H9 (cell line): ENCODE measurements around the gene MOV10. TPM values are rescaled to one million over a fixed set of nuclear protein-coding genes. Genes with fewer than 3 reads are reported as not detected.

Experiments used
- DNase-seq: peaks from one replicate; pipeline ENCODE4 v3.0.0-alpha.2; 2017
- H2AFZ ChIP-seq: one replicate; pipeline ENCODE4 v1.6.1; 2013; ENCODE audit warnings: mild to moderate bottlenecking, low read length, control low read depth, moderate library complexity
- H2AK5ac ChIP-seq: 2 replicates; pipeline ENCODE4 v1.6.1; 2013; ENCODE audit warnings: low read length, control low read depth, mixed read lengths; ENCODE audit not compliant: insufficient read length
- H2BK120ac ChIP-seq: one replicate; pipeline ENCODE4 v1.6.1; 2013; ENCODE audit warnings: low read depth, mild to moderate bottlenecking, low read length, control low read depth, inconsistent platforms; ENCODE audit not compliant: poor library complexity, severe bottlenecking
- H2BK12ac ChIP-seq: 2 replicates; pipeline ENCODE4 v1.6.1; 2013; ENCODE audit warnings: low read length, control low read depth, mixed read lengths, low read depth; ENCODE audit not compliant: insufficient read length
- H2BK15ac ChIP-seq: 2 replicates; pipeline ENCODE4 v1.6.1; 2013; ENCODE audit warnings: low read depth, low read length, control low read depth
- H2BK20ac ChIP-seq: one replicate; pipeline ENCODE4 v1.6.1; 2013; ENCODE audit warnings: low read depth, mild to moderate bottlenecking, low read length, control low read depth, inconsistent platforms; ENCODE audit not compliant: poor library complexity, severe bottlenecking
- H2BK5ac ChIP-seq: 2 replicates; pipeline ENCODE4 v1.6.1; 2013; ENCODE audit warnings: low read length, control low read depth, mixed read lengths; ENCODE audit not compliant: insufficient read length
- H3K14ac ChIP-seq: 2 replicates; pipeline ENCODE4 v1.6.1; 2013; ENCODE audit warnings: low read length, control low read depth; ENCODE audit not compliant: insufficient read depth
- H3K18ac ChIP-seq: 2 replicates; pipeline ENCODE4 v1.6.1; 2013; ENCODE audit warnings: low read depth, mild to moderate bottlenecking, mixed read lengths, low read length, control low read depth; ENCODE audit not compliant: insufficient read length
- H3K23ac ChIP-seq: 2 replicates; pipeline ENCODE4 v1.6.1; 2013; ENCODE audit warnings: low read length, control low read depth, mixed read lengths, low read depth; ENCODE audit not compliant: insufficient read length
- H3K23me2 ChIP-seq: 2 replicates; pipeline ENCODE4 v1.6.1; 2013; ENCODE audit warnings: low read depth, mild to moderate bottlenecking, mixed read lengths, low read length, control low read depth; ENCODE audit not compliant: insufficient read length, poor library complexity, severe bottlenecking
- H3K27ac ChIP-seq: 2 replicates; pipeline ENCODE4 v1.5.1; 2013; ENCODE audit warnings: low read length, control low read depth, mixed read lengths, low read depth; ENCODE audit not compliant: insufficient read length
- H3K27me3 ChIP-seq: 2 replicates; pipeline ENCODE4 v1.6.1; 2013; ENCODE audit warnings: low read length, control low read depth, inconsistent platforms; ENCODE audit not compliant: insufficient read depth
- H3K4ac ChIP-seq: 2 replicates; pipeline ENCODE4 v1.6.1; 2013; ENCODE audit warnings: low read depth, mild to moderate bottlenecking, control low read depth, inconsistent platforms, low read length, moderate library complexity
- H3K4me1 ChIP-seq: 2 replicates; pipeline ENCODE4 v1.6.1; 2013; ENCODE audit warnings: low read length, control low read depth, inconsistent platforms; ENCODE audit not compliant: insufficient read depth
- H3K4me2 ChIP-seq: 2 replicates; pipeline ENCODE4 v1.6.1; 2013; ENCODE audit warnings: low read length, control low read depth, mixed read lengths; ENCODE audit not compliant: insufficient read length, insufficient read depth
- H3K56ac ChIP-seq: 2 replicates; pipeline ENCODE4 v1.6.1; 2013; ENCODE audit warnings: low read depth, mild to moderate bottlenecking, mixed read lengths, low read length, control low read depth; ENCODE audit not compliant: insufficient read length
- H3K79me1 ChIP-seq: 2 replicates; pipeline ENCODE4 v1.6.1; 2013; ENCODE audit warnings: low read depth, mild to moderate bottlenecking, moderate library complexity, low read length, control low read depth, inconsistent platforms; ENCODE audit not compliant: insufficient read depth, poor library complexity, severe bottlenecking
- H3K79me2 ChIP-seq: 2 replicates; pipeline ENCODE4 v1.6.1; 2013; ENCODE audit warnings: low read length, control low read depth, inconsistent platforms; ENCODE audit not compliant: insufficient read depth
- H3K9ac ChIP-seq: 2 replicates; pipeline ENCODE4 v1.6.1; 2013; ENCODE audit warnings: low read length, control low read depth, mixed read lengths; ENCODE audit not compliant: insufficient read length; ENCODE audit errors: extremely low read depth
- H3K9me3 ChIP-seq: one replicate; pipeline ENCODE4 v1.6.1; 2013; ENCODE audit warnings: low read depth, low read length, inconsistent platforms; ENCODE audit not compliant: control insufficient read depth
- H3T11ph ChIP-seq: one replicate; pipeline ENCODE4 v1.6.1; 2013; ENCODE audit warnings: mild to moderate bottlenecking, low read length, control low read depth, inconsistent platforms
- H4K20me1 ChIP-seq: one replicate; pipeline ENCODE4 v1.6.1; 2013; ENCODE audit not compliant: control insufficient read depth, insufficient read length, insufficient read depth
- H4K5ac ChIP-seq: 2 replicates; pipeline ENCODE4 v1.6.1; 2013; ENCODE audit warnings: low read depth, mild to moderate bottlenecking, mixed read lengths, low read length, control low read depth; ENCODE audit not compliant: insufficient read length
- H4K8ac ChIP-seq: replicated peaks from 2 replicates; pipeline ENCODE4 v1.6.1; 2013; ENCODE audit warnings: low read length, control low read depth, mixed read lengths, low read depth; ENCODE audit not compliant: insufficient read length
- H4K91ac ChIP-seq: 2 replicates; pipeline ENCODE4 v1.6.1; 2013; ENCODE audit warnings: low read depth, mild to moderate bottlenecking, moderate library complexity, mixed read lengths, low read length, control low read depth; ENCODE audit not compliant: insufficient read length
- H3K27ac Mint-ChIP-seq, 3 experiments: 2 replicates in 2 of 3; 3 replicates in 1 of 3; pipeline ENCODE4 v1.8.0; 2020 to 2021; ENCODE audit warnings: mixed read lengths in 3 of 3, mild to moderate bottlenecking in 1 of 3, moderate library complexity in 1 of 3
- H3K27me3 Mint-ChIP-seq: 2 replicates; pipeline ENCODE4 v1.8.0; 2021; ENCODE audit warnings: low read depth, mild to moderate bottlenecking, moderate library complexity, mixed read lengths
- H3K36me3 Mint-ChIP-seq, 3 experiments: 2 replicates in 2 of 3; 3 replicates in 1 of 3; pipeline ENCODE4 v1.8.0; 2020 to 2021; ENCODE audit warnings: low read depth in 3 of 3, mixed read lengths in 3 of 3; ENCODE audit not compliant: insufficient read depth in 1 of 3
- H3K4me1 Mint-ChIP-seq, 2 experiments: 2 replicates each; pipeline ENCODE4 v1.8.0; 2020; ENCODE audit warnings: mixed read lengths in 2 of 2
- H3K4me3 Mint-ChIP-seq, 2 experiments: 2 replicates in 1 of 2; 3 replicates in 1 of 2; pipeline ENCODE4 v1.8.0; 2020 to 2021; ENCODE audit warnings: mild to moderate bottlenecking in 2 of 2, mixed read lengths in 2 of 2, moderate library complexity in 1 of 2
- H3K9me3 Mint-ChIP-seq, 2 experiments: 2 replicates in 1 of 2; 3 replicates in 1 of 2; pipeline ENCODE4 v1.8.0; 2020; ENCODE audit warnings: mild to moderate bottlenecking in 2 of 2, mixed read lengths in 2 of 2, moderate library complexity in 1 of 2
- WGBS: extraction: QIAGEN DNeasy Blood & Tissue Kit; methylation state at CpG from one replicate; pipeline ENCODE4 v1.1.7; 2013; ENCODE audit warnings: missing lambda C conversion rate, low lambda C conversion rate, mixed read lengths; ENCODE audit not compliant: insufficient read length; ENCODE audit errors: extremely low coverage; 5-methylcytosine and 5-hydroxymethylcytosine counted together
- total RNA-seq: library from RNA; stranded (reverse); gene quantifications from 2 replicates; pipeline ENCODE4 v1.2.1, GENCODE V29; 2021
- TF ChIP-seq, protein P1 (sequence below): fragments of 200-600 bp; sonication (generic); conservative IDR thresholded peaks from 3 replicates; pipeline ENCODE4 v1.8.0; 2021; ENCODE audit warnings: antibody characterized with exemption, mild to moderate bottlenecking

MOV10 gene
- total RNA-seq, 1 experiment from 2014 or later: 77.8 TPM

DNA sequence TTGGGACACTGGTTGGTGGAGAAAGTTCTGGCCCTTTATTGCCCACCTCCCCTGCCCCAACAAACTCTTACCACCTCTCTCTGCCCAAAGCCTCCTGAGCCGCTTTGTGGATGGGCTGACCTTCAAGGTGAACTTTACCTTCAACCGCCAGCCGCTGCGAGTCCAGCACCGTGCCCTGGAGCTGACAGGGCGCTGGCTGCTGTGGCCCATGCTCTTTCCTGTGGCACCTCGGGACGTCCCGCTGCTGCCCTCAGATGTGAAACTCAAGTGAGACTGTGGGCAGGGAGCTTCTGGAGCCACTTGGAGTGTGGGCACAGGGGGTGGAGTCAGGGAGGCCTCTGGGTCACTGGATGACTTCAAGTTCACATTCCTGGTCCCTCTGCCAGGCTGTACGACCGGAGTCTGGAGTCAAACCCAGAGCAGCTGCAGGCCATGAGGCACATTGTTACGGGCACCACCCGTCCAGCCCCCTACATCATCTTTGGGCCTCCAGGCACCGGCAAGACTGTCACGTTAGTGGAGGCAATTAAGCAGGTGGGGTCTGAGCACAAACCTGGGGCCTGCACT is 20.0 kb downstream of the MOV10 start:
- Mint-ChIP-seq H3K4me3 (no peak overlapping the region), H3K27me3 (peaks cover 11% of the 10 kb centered on the region), H3K9me3 (no peaks in the 10 kb centered on the region), H3K4me1 (peaks cover 15 to 23% of the 10 kb centered on the region in 2 experiments), H3K36me3 (peaks cover 31 to 80% (median 76%) of the 10 kb centered on the region in 3 experiments; a peak in 6 of 7 replicates), H3K27ac (no peak overlapping the region)
- no peaks in the 10 kb centered on the region for H3K79me1 ChIP-seq
- no peak overlapping the region for H2BK5ac ChIP-seq
- TF ChIP-seq, protein P1, sequence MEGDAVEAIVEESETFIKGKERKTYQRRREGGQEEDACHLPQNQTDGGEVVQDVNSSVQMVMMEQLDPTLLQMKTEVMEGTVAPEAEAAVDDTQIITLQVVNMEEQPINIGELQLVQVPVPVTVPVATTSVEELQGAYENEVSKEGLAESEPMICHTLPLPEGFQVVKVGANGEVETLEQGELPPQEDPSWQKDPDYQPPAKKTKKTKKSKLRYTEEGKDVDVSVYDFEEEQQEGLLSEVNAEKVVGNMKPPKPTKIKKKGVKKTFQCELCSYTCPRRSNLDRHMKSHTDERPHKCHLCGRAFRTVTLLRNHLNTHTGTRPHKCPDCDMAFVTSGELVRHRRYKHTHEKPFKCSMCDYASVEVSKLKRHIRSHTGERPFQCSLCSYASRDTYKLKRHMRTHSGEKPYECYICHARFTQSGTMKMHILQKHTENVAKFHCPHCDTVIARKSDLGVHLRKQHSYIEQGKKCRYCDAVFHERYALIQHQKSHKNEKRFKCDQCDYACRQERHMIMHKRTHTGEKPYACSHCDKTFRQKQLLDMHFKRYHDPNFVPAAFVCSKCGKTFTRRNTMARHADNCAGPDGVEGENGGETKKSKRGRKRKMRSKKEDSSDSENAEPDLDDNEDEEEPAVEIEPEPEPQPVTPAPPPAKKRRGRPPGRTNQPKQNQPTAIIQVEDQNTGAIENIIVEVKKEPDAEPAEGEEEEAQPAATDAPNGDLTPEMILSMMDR: no peak
- H3K9me3 ChIP-seq: no peaks in the 10 kb centered on the region
- H2BK12ac ChIP-seq: no peak overlapping the region
- H3T11ph ChIP-seq: no peak overlapping the region
- no peaks in the 10 kb centered on the region for H3K79me2 ChIP-seq
- H3K23ac ChIP-seq: no peak overlapping the region
- peaks cover under 1% of the 10 kb centered on the region; the same call in 1 of the 2 replicates for H3K27me3 ChIP-seq
- no peak overlapping the region for H2BK20ac ChIP-seq
- H3K4ac ChIP-seq: no peak overlapping the region
- no peak overlapping the region for H3K14ac ChIP-seq
- peaks cover 2% of the 10 kb centered on the region for H4K20me1 ChIP-seq
- no peak overlapping the region for H3K9ac ChIP-seq
- H3K56ac ChIP-seq: no peak overlapping the region
- no peak overlapping the region for H4K5ac ChIP-seq
- no peak overlapping the region for H4K8ac ChIP-seq
- no peak overlapping the region for H2BK15ac ChIP-seq
- no peak overlapping the region for H2AK5ac ChIP-seq
- no peak overlapping the region for H3K18ac ChIP-seq
- no CpG with 5 or more reads among the region's 15 CpGs for WGBS
- DNase-seq: no peak
- no peak overlapping the region for H3K27ac ChIP-seq
- H3K23me2 ChIP-seq: no peaks in the 10 kb centered on the region
- no peak overlapping the region for H4K91ac ChIP-seq
- H3K4me1 ChIP-seq: no peaks in the 10 kb centered on the region; the same call in 1 of the 2 replicates
- H2AFZ ChIP-seq: no peak overlapping the region
- no peak overlapping the region for H3K4me2 ChIP-seq
- H2BK120ac ChIP-seq: no peak overlapping the region
